IMR-90 (cell line): Measurements from ENCODE around the gene ABAT.

Experiments used
- BHLHE40 ChIP-seq: fragments of 150-350 bp; IDR thresholded peaks from 2 replicates; pipeline ENCODE4 v1.6.1; 2016; ENCODE audit warnings: mild to moderate bottlenecking, low read depth, low read length
- CEBPB ChIP-seq: IDR thresholded peaks from 2 replicates; pipeline ENCODE4 v1.6.1; 2012; ENCODE audit warnings: low read depth, low read length, improper control_type of control experiment
- MAFK ChIP-seq: IDR thresholded peaks from 2 replicates; pipeline ENCODE4 v1.6.1; 2012; ENCODE audit warnings: low read depth, low read length, improper control_type of control experiment
- POLR2A ChIP-seq: IDR thresholded peaks from 2 replicates; pipeline ENCODE4 v1.6.1; 2012; ENCODE audit warnings: mild to moderate bottlenecking, low read depth, low read length
- RAD21 ChIP-seq: IDR thresholded peaks from 2 replicates; pipeline ENCODE4 v1.6.1; 2012; ENCODE audit warnings: low read length, improper control_type of control experiment
- RCOR1 ChIP-seq: IDR thresholded peaks from 2 replicates; pipeline ENCODE4 v1.6.1; 2012; ENCODE audit warnings: mild to moderate bottlenecking, low read length, improper control_type of control experiment; ENCODE audit not compliant: insufficient replicate concordance
- TF ChIP-seq, protein P1 (sequence below): conservative IDR thresholded peaks from 2 replicates; pipeline ENCODE4 v1.5.1; 2012; ENCODE audit warnings: mild to moderate bottlenecking, low read depth, low read length, improper control_type of control experiment

DNA sequence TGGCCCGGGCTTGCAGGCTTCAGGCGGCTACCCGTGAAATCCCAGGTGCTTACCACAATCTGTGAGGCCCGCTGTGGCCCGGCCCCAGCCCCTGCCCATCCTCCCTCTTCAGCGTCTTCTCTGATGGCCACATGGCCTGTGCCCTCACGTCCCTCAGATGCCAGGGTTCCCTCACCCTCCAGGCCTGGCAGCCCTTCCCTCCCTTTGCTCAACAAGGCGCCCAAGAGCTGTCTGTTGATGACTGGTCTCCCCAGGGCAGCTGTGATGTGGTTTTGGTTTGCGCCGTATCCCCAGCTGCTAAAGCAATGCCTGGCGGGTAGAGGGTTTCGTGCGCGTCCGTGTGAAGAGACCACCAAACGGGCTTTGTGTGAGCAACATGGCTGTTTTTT, 158.3 kb downstream of the ABAT start:
- TF ChIP-seq, protein P1, sequence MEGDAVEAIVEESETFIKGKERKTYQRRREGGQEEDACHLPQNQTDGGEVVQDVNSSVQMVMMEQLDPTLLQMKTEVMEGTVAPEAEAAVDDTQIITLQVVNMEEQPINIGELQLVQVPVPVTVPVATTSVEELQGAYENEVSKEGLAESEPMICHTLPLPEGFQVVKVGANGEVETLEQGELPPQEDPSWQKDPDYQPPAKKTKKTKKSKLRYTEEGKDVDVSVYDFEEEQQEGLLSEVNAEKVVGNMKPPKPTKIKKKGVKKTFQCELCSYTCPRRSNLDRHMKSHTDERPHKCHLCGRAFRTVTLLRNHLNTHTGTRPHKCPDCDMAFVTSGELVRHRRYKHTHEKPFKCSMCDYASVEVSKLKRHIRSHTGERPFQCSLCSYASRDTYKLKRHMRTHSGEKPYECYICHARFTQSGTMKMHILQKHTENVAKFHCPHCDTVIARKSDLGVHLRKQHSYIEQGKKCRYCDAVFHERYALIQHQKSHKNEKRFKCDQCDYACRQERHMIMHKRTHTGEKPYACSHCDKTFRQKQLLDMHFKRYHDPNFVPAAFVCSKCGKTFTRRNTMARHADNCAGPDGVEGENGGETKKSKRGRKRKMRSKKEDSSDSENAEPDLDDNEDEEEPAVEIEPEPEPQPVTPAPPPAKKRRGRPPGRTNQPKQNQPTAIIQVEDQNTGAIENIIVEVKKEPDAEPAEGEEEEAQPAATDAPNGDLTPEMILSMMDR = no peak
- TF ChIP-seq CEBPB (no peak), BHLHE40 (no peak), RAD21 (no peak), MAFK (no peak), RCOR1 (no peak), POLR2A (no peak)
